Midbrain (tissue), 1 donor: Measurements from ENCODE around the gene PLXNA2.

Experiments
- DNase-seq: peaks from one replicate; lab custom pipeline; 2025; lab: John Stamatoyannopoulos, UW

The PLXNA2 gene

GRCh38 chr1:207998691-207999090 lies 245.5 kb downstream of the PLXNA2 start:
- DNase-seq: no peak

GRCh38 chr1:207997486-207998268 lies 246.5 kb downstream of the PLXNA2 start:
- peak; percentile 59 for DNase-seq

GRCh38 chr1:207996636-207997035 lies 247.5 kb downstream of the PLXNA2 start:
- no peak for DNase-seq

DNA sequence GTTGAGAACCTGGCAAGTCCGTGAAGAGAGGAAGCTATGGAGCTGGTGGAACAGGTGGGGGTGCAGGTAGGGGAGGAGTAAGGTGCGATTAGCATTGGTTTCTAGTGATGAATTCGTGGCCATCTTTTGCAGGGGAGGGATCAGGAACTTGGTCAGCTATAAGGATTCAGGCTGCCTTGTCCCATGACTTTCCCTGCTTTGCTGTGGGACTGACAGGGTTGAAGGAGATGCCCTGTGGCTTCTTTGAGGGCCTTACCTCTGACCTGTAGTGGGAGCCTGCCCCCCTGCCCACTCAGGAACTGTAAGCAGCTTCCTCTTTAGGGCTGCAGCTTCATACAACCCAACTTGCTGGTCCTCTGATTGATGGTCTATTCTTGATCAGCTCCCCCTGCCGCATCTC lies 248.6 kb downstream of the PLXNA2 start:
- no peak for DNase-seq

GRCh38 chr1:207993477-207994445 lies 250.4 kb downstream of the PLXNA2 start:
- no peak for DNase-seq

- no peak for DNase-seq
Measured at GRCh38 chr1:207992677-207993236, 251.4 kb downstream of the PLXNA2 start.

GRCh38 chr1:207991583-207992026 lies 252.6 kb downstream of the PLXNA2 start:
- DNase-seq: no peak

DNA sequence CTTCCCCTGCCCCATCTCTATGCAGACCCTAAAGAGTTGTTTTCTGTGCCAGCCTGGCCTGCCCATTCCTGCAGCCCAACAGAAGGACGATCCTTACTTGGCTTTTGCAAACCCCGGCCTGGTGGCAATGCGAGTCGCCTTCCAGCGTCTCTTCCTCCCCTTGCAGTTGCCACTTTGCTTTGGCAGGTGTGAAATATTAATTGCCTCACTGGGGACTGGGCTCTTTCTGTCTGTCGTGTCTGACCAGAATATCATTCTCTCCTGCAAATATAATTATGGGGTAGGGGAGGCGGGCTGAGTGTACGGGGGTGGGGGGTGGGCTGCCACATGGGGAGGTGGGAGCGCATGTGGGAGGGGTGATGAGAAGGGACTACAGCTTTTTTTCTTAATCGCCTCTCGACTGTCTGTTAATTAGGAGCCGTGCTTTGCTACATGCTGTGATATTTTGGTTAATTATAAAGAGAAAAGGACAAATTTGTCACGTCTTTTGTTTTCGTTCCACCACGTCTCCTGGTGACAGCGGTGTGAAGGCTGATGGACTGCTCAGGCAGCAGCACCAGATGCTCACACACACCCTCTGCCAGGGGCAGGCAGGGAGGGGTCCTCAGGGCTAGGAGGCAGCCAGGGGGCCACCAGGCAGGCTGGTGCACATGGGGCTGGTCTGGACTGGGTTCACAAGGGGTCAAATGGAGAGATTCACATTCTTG lies 253.2 kb downstream of the PLXNA2 start:
- DNase-seq: no peak

GRCh38 chr1:207990455-207990854 lies 253.7 kb downstream of the PLXNA2 start:
- DNase-seq: no peak

DNA sequence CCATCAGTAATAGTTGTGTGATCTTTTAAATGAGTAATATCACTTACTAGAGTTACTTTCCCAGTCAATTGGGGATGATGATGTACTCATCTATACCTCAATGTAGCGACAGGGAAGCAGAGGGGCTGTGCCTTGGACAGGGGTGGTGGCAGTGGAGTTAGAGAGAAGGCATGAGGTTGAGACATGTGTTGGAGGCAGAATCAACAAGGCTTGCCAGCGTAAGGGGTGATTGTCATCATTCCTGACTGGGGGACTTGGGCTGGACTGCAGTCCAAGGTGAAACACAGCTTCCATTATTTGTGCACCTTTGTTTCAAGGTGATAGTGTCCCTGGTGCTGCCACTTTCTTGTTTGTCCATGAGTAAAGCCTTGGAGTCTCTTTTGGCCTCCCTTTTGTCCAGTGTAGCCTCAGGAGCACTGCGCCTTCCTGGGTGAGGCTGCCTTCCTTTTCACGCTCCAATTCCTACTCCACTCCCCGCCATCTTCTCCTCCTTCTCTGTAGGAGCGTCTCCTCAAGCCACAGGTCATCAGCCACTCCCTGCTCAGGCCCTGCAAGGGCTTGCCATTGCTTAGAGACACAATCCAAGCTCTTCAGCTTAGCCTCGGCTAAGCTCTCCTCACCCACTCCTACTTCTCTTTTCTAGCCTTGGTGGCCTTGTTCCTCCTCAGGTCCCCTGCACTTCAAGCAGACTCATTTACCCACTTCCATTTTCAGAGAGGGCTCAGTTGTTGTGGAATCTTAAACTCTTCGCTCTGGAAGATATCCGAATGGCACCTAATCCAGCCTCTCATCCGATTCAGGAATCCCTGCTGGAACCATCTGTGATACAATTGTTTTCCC lies 255.6 kb downstream of the PLXNA2 start:
- DNase-seq: no peak

- no peak for DNase-seq
Measured at GRCh38 chr1:207987164-207987563, 257.0 kb downstream of the PLXNA2 start.

DNA sequence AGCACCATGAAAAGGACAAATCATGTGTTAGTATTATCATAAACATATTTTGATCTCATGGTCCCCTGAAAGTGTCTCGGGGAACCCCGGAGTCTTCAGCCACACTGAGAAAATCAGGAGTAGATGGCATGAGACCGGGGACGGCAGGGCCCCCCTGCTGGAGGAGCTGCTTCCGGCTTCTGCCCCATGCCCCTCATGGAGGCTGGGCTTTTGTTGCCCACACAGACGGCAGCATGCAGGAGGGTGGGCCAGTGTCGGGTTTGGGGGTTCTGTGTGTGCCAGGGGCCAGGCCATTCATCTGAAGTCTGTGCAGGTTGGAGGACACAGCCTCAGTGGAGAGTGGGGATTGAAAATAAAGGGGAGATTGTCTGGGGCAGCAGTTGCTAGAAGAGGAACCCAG lies 258.2 kb downstream of the PLXNA2 start:
- DNase-seq: no peak

- no peak for DNase-seq
Measured at GRCh38 chr1:207984831-207985572, 259.2 kb downstream of the PLXNA2 start.

DNA sequence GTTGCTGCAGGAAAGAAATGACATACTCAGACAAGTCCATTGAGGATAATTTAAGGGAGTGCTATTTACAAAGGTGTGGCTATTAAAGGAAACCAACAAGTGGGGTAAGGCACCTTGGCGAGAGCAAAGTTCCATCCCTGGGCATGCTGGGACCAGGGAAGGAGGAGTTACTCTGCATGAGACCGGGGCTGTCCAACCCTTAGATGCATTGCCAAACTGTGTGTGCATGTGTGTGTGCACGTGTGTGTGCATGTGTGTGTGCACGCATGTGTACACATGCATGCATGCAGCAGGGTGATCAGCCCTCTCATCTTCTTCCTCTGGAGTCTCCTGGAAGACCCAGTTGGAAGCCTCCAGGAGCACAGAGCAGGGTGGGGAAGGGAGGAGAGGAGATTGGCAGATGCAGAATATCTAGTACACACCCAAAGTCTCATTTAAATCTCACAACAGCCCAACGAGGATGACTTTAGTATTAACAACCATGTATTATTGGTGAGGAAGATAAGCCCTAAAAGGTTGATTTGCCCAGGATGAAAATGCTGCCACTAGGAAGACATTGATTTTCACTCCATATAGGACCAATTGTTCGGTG lies 261.0 kb downstream of the PLXNA2 start:
- no peak for DNase-seq

- no peak for DNase-seq
Measured at GRCh38 chr1:207981976-207982375, 262.2 kb downstream of the PLXNA2 start.

DNA sequence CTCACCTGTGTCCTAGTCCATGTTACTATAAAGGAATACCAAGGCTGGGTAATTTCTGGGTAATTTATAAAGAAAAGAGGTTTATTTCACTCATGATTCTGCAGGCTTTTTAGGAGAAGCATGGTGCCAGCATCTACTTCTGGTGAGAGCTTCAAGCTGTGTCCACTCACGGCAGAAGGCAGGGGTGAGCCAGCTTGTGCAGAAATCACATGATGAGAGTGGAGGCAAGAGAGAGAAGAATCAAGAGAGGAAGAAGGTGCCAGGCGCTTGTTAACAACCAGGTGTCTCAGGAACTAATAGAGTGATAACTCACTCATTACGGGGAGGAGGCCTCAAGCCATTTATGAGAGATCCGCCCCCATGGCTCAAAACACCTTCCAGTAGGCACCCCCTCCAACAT lies 265.7 kb downstream of the PLXNA2 start:
- DNase-seq: no peak

DNA sequence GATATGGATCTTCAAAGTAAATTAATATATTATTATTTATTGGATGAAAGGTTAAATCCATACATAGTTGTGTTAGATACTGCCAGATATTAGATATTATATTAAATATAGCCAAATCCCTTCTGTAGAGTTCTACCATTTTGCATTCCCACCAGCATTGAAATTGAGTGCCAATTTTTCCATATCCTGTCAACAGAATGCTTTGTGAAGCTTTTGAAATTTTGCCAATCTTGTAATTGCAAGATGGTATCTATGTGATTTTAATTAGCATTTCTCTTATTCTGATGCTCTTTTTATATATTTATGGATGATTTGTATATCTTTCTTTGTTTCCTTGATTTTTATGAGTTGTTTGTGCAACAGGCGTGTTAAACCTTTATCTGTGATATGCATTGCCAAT lies 266.3 kb downstream of the PLXNA2 start:
- DNase-seq: no peak

DNA sequence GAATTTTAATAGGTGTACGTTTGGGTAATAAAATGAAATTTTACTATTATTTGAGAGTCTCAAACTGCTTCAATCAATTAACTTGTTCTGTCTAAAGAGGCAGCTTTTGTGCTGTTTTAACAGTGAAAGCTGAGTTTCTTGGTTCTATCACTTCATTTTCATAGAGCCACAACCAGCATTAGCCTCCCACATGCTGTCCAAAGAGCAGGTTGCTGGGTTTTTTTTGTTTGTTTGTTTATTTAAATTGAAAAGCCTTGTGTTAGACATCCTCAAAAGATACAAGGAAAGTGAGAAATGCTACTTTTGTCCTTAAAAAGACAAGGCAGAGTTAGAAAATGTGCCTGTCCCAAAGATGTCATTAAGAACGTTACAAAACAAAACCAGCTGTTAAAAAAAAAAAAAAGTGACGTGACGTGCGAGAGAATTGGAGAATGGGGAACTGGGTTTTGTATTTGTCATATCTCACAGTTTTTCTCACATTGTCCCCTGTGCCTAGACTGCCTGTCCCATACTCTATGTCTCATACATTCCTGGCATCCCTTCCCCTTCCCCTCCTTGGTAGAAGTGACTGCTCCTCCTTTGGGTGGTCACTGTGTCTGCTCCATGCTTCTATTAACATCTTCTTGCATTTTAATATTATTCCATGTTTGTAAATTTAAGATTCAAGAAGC lies 270.2 kb downstream of the PLXNA2 start:
- DNase-seq: no peak

- DNase-seq: no peak
Measured at GRCh38 chr1:207972337-207972736, 271.8 kb downstream of the PLXNA2 start.
